GM12875 (cell line): ENCODE results near the gene KIF4A.
A peak's percentile ranks its signal among the peaks of the same experiment; 100 is the strongest.

ENCODE experiments used
- H3K4me3 ChIP-seq: one replicate; pipeline ENCODE4 v1.5.1; 2011; ENCODE audit warnings: low read depth, low read length, control low read depth
- CTCF ChIP-seq: IDR thresholded peaks from 2 replicates; pipeline ENCODE4 v1.5.1; 2011; ENCODE audit warnings: low read depth, mild to moderate bottlenecking, control low read depth, inconsistent platforms, low read length, moderate library complexity, borderline replicate concordance; ENCODE audit not compliant: insufficient read depth

The KIF4A gene

GRCh38 chrX:70444326-70444945 lies 154.5 kb downstream of the KIF4A start, which contains the start of gene DLG3:
DLG3 (plus strand) TSS chrX:70444835; CDS start chrX:70445202, 367 bp downstream.
- TF ChIP-seq CTCF: no peak
- no peak within 1 kb of the TSS for H3K4me3 ChIP-seq

- no peak for TF ChIP-seq CTCF
- H3K4me3 ChIP-seq: no peak overlapping the region
Measured at GRCh38 chrX:70444946-70445656, 155.2 kb downstream of the KIF4A start.

GRCh38 chrX:70445951-70446350 lies 156.0 kb downstream of the KIF4A start:
- TF ChIP-seq CTCF: no peak
- H3K4me3 ChIP-seq: no peak overlapping the region

- no peak for TF ChIP-seq CTCF
- H3K4me3 ChIP-seq: no peak overlapping the region
Measured at GRCh38 chrX:70446380-70447350, 156.8 kb downstream of the KIF4A start.

GRCh38 chrX:70449457-70449966 lies 159.6 kb downstream of the KIF4A start:
- no peak overlapping the region for H3K4me3 ChIP-seq
- TF ChIP-seq CTCF: no peak

- H3K4me3 ChIP-seq: peak overlapping the region; percentile 14
- peak; percentile 68 for TF ChIP-seq CTCF
Measured at GRCh38 chrX:70452143-70452733, 162.3 kb downstream of the KIF4A start.
